Spinal cord (tissue), 10 donors: ENCODE data around the gene KDM2B. TPM values are rescaled to one million over a fixed set of nuclear protein-coding genes. Genes with fewer than 3 reads are reported as not detected.

Source experiments
- DNase-seq, 6 donors: peaks; one replicate each; pipeline versions ENCODE4 v3.0.0 to v3.0.0-alpha.2; 2013 to 2015; ENCODE audit warnings: low spot score in 6 of 6, low read depth in 4 of 6
- H3K27ac ChIP-seq: one replicate; pipeline ENCODE4 v1.5.1; 2013; ENCODE audit warnings: low read depth, low read length, control low read depth
- H3K27me3 ChIP-seq: one replicate; pipeline ENCODE4 v1.6.1; 2013; ENCODE audit warnings: low read length; ENCODE audit not compliant: control insufficient read depth, insufficient read depth
- H3K36me3 ChIP-seq: one replicate; pipeline ENCODE4 v1.6.1; 2013; ENCODE audit warnings: low read length; ENCODE audit not compliant: control insufficient read depth, insufficient read depth
- H3K4me1 ChIP-seq: one replicate; pipeline ENCODE4 v1.6.1; 2013; ENCODE audit warnings: low read length; ENCODE audit not compliant: control insufficient read depth, insufficient read depth
- H3K4me3 ChIP-seq: one replicate; pipeline ENCODE4 v1.5.1; 2013; ENCODE audit warnings: low read depth, low read length, control low read depth
- H3K9me3 ChIP-seq: one replicate; pipeline ENCODE4 v1.6.1; 2013; ENCODE audit warnings: low read length; ENCODE audit not compliant: control insufficient read depth, insufficient read depth
- WGBS: methylation state at CpG from one replicate; pipeline ENCODE4 v1.1.5; 2013; ENCODE audit warnings: missing lambda C conversion rate; ENCODE audit not compliant: insufficient coverage; 5-methylcytosine and 5-hydroxymethylcytosine counted together
- polyA plus RNA-seq, 2 donors: library from polyadenylated mRNA; unstranded; fragments of 120-200 nt; gene quantifications; one replicate each; pipeline ENCODE4 v1.2.1, GENCODE V29; 2013; ENCODE audit not compliant: insufficient read length in 2 of 2
- total RNA-seq, 2 donors: library from RNA; depleted of rRNA in 1 of 2; stranded (reverse); fragments of 120-200 nt in 1 of 2; fragments of >200 nt in 1 of 2; gene quantifications; one replicate each; pipeline versions ENCODE4 v1.2.3 to v1.2.4, GENCODE V29; 2013 to 2014
- donor health status: healthy.

The KDM2B gene
- total and polyA plus RNA-seq, 4 donors, result 26.8 to 58.3 (median 43.8) TPM

- Histone ChIP-seq H3K4me3 (no peak overlapping the region), H3K27me3 (no peaks in the 10 kb centered on the region), H3K36me3 (peaks cover 49% of the 10 kb centered on the region), H3K27ac (no peak overlapping the region), H3K4me1 (peaks cover 38% of the 10 kb centered on the region), H3K9me3 (no peaks in the 10 kb centered on the region)
- WGBS, result 97% methylated on average over 13 of the region's 13 CpGs
- DNase-seq, result no peak
Observed at GRCh38 chr12:121520119-121520518, 60.7 kb downstream of the KDM2B start.

DNA sequence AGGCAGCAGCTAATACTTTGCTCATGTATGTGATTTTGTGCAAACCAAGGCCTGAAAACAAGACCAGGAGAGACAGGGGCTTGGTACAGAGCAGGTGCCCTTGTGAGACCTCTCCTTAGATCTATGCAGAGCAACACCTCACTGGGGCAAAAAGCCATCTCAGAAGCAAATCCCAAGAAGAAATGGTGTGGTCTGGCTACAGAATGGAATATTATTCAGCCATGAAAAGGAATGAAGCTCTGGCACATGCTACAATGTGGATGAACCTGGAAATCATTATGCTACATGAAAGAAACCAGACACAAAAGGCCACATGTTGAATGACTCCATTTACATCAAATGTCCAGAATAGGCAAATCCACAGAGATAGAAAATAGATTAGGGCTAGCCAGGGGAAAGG, 61.6 kb downstream of the KDM2B start:
- DNase-seq, result no peak
- no peak overlapping the region for H3K27ac ChIP-seq
- no peak overlapping the region for H3K4me3 ChIP-seq
- H3K27me3 ChIP-seq, result no peaks in the 10 kb centered on the region
- H3K36me3 ChIP-seq, result peaks cover 42% of the 10 kb centered on the region
- H3K9me3 ChIP-seq, result no peaks in the 10 kb centered on the region
- H3K4me1 ChIP-seq, result peaks cover 30% of the 10 kb centered on the region

- no peaks in the 10 kb centered on the region for H3K9me3 ChIP-seq
- WGBS, result 84% methylated on average over 7 of the region's 10 CpGs
Observed at GRCh38 chr12:121518656-121519055, 62.2 kb downstream of the KDM2B start.

GRCh38 chr12:121516437-121517011, 64.3 kb downstream of the KDM2B start:
- Histone ChIP-seq H3K4me1 (peaks cover 32% of the 10 kb centered on the region), H3K27me3 (no peaks in the 10 kb centered on the region), H3K36me3 (peaks cover 45% of the 10 kb centered on the region), H3K27ac (no peak overlapping the region), H3K9me3 (no peaks in the 10 kb centered on the region), H3K4me3 (no peak overlapping the region)
- DNase-seq, result no peak
- whole genome bisulfite sequencing, result 85% methylated on average over 9 of the region's 10 CpGs

More at GRCh38 chr12:121518656-121519055, 62.2 kb downstream of the KDM2B start:
- no peaks in the 10 kb centered on the region for H3K27me3 ChIP-seq
- DNase-seq, result no peak
- H3K36me3 ChIP-seq, result peaks cover 38% of the 10 kb centered on the region
- H3K4me3 ChIP-seq, result no peak overlapping the region
- peaks cover 24% of the 10 kb centered on the region for H3K4me1 ChIP-seq
- H3K27ac ChIP-seq, result no peak overlapping the region

DNA sequence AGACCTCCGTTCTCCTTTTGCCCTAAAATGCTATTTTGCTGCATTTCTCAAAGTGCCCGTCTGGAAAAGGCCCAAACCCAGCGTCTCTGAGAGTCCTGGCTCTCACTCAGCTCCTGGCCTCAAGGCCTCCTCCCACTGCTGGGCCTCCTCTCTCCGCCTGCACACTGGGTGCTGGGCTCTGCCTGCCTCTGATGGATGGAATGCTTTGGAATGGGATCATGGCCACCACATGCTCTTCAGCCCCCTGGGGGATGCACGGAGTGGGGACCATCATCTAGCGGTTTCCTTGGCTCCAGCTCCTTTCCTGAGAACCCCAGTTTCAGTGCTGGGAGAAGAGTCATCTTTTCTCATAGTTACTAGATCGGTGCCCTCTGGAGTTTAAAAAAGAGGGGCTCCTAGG, 65.2 kb downstream of the KDM2B start:
- H3K27ac ChIP-seq, result no peak overlapping the region
- 78% methylated on average over 6 of the region's 7 CpGs for WGBS
- H3K4me1 ChIP-seq, result peaks cover 32% of the 10 kb centered on the region
- H3K27me3 ChIP-seq, result no peaks in the 10 kb centered on the region
- H3K36me3 ChIP-seq, result peaks cover 43% of the 10 kb centered on the region
- no peak for DNase-seq
- no peak overlapping the region for H3K4me3 ChIP-seq
- H3K9me3 ChIP-seq, result no peaks in the 10 kb centered on the region

GRCh38 chr12:121514184-121514742, 66.6 kb downstream of the KDM2B start:
- peaks cover 32% of the 10 kb centered on the region for H3K4me1 ChIP-seq
- H3K4me3 ChIP-seq, result no peak overlapping the region
- WGBS, result 81% methylated on average over 15 of the region's 16 CpGs
- H3K36me3 ChIP-seq, result peaks cover 46% of the 10 kb centered on the region
- no peak for DNase-seq
- no peak overlapping the region for H3K27ac ChIP-seq
- no peaks in the 10 kb centered on the region for H3K9me3 ChIP-seq
- H3K27me3 ChIP-seq, result no peaks in the 10 kb centered on the region

DNA sequence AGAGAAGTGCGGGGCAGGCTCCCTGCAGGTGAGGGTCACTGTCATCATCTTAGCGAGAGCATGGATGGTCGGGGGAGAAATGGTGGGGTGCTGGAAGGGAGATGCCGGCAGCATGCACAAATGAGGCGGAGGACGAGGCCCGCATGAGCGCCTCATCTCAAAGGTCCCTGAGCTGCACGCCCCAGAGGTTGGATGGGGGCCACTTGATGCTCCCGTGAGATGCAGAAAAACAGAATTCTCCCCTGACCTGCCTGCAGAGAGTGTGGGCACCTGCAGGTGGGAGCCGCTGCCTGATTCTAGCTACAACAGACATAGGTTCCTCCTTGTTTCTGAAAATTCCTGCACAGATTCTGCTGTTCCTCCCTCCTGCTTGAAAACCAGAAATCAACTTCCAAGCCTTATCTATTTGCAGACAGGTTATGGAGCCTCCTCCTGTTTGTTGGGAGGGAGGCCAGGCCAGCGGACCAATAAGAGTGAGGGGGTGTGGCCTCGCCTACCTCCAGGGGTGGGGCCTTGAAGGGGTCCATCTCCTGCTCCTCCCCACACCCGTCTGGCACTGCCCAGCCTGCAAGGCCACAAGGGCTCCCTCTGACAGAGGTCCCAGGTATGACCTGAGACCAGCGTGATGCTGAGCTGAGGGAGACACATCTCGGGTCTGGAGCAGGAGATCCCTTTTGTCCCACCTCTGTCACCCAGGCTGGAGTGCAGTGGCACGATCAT, 67.2 kb downstream of the KDM2B start:
- no peaks in the 10 kb centered on the region for H3K9me3 ChIP-seq
- H3K4me3 ChIP-seq, result no peak overlapping the region
- no peak overlapping the region for H3K27ac ChIP-seq
- peaks cover 29% of the 10 kb centered on the region for H3K4me1 ChIP-seq
- WGBS, result 78% methylated on average over 16 of the region's 17 CpGs
- peaks cover 52% of the 10 kb centered on the region for H3K36me3 ChIP-seq
- DNase-seq, result peak in 1 of 6 donors; percentile 71
- no peaks in the 10 kb centered on the region for H3K27me3 ChIP-seq

DNA sequence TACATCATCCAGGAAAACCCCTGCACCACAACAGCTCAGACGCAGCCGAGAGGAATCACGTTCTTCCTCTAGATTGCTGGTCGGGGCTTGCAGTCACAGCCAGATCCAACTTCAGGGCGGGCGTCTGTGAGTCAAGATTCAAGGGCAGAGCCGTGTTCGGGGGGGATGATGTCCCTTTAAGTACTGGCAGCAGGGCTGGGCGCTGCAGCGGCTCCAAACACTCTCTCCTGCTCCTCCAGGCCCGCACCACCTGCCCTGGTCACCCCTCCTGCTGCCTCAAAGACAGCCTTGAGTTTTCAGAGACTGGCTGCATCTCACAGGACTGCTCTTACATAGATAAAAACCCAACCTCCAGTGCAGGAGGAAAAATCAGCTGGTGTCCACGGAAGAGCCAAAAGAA, 68.3 kb downstream of the KDM2B start:
- Histone ChIP-seq H3K27ac (no peak overlapping the region), H3K36me3 (peaks cover 56% of the 10 kb centered on the region), H3K4me1 (peaks cover 20% of the 10 kb centered on the region), H3K4me3 (no peak overlapping the region), H3K9me3 (no peaks in the 10 kb centered on the region), H3K27me3 (no peaks in the 10 kb centered on the region)
- peak in 1 of 6 donors; percentile 28 for DNase-seq
- WGBS, result 75% methylated on average over 9 of the region's 12 CpGs

DNA sequence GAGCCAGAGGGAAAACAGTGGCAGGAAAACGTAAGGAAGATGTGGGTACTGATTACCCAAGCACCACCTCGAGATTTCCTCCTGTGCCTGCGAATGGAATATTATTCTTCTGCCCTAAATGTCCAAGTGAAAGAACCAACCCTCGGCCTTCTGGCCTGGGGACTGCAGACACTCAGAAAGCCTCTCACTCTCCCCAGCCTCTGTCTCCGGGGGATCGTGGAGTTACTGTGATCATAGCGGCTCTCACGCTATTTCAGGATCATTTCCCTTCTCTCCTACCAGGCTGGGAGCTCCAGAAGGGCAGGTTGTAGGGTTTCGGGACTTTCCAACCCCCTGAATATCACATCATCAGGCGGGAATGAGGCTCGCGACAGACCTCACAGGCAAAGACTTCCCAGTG, 68.9 kb downstream of the KDM2B start:
- Histone ChIP-seq H3K4me1 (peaks cover 20% of the 10 kb centered on the region), H3K9me3 (no peaks in the 10 kb centered on the region), H3K36me3 (peaks cover 57% of the 10 kb centered on the region), H3K27ac (no peak overlapping the region), H3K4me3 (no peak overlapping the region), H3K27me3 (no peaks in the 10 kb centered on the region)
- DNase-seq, result peak in 1 of 6 donors; percentile 61
- WGBS, result 79% methylated on average over 7 of the region's 12 CpGs

- peaks cover 20% of the 10 kb centered on the region for H3K4me1 ChIP-seq
- peaks cover 59% of the 10 kb centered on the region for H3K36me3 ChIP-seq
- 94% methylated on average over 14 of the region's 16 CpGs for WGBS
- H3K9me3 ChIP-seq, result no peaks in the 10 kb centered on the region
- DNase-seq, result no peak
- no peak overlapping the region for H3K27ac ChIP-seq
- H3K27me3 ChIP-seq, result no peaks in the 10 kb centered on the region
- H3K4me3 ChIP-seq, result no peak overlapping the region
Observed at GRCh38 chr12:121509339-121509738, 71.5 kb downstream of the KDM2B start.
